H9 (cell line): ENCODE results near the gene NEUROG1. TPM values are rescaled to one million over a fixed set of nuclear protein-coding genes. Genes with fewer than 3 reads are reported as not detected.

Experiments used
- DNase-seq: peaks from one replicate; pipeline ENCODE4 v3.0.0-alpha.2; 2017
- H2AFZ ChIP-seq: one replicate; pipeline ENCODE4 v1.6.1; 2013; ENCODE audit warnings: mild to moderate bottlenecking, low read length, control low read depth, moderate library complexity
- H2AK5ac ChIP-seq: 2 replicates; pipeline ENCODE4 v1.6.1; 2013; ENCODE audit warnings: low read length, control low read depth, mixed read lengths; ENCODE audit not compliant: insufficient read length
- H2BK120ac ChIP-seq: one replicate; pipeline ENCODE4 v1.6.1; 2013; ENCODE audit warnings: low read depth, mild to moderate bottlenecking, low read length, control low read depth, inconsistent platforms; ENCODE audit not compliant: poor library complexity, severe bottlenecking
- H2BK12ac ChIP-seq: 2 replicates; pipeline ENCODE4 v1.6.1; 2013; ENCODE audit warnings: low read length, control low read depth, mixed read lengths, low read depth; ENCODE audit not compliant: insufficient read length
- H2BK15ac ChIP-seq: 2 replicates; pipeline ENCODE4 v1.6.1; 2013; ENCODE audit warnings: low read depth, low read length, control low read depth
- H2BK20ac ChIP-seq: one replicate; pipeline ENCODE4 v1.6.1; 2013; ENCODE audit warnings: low read depth, mild to moderate bottlenecking, low read length, control low read depth, inconsistent platforms; ENCODE audit not compliant: poor library complexity, severe bottlenecking
- H2BK5ac ChIP-seq: 2 replicates; pipeline ENCODE4 v1.6.1; 2013; ENCODE audit warnings: low read length, control low read depth, mixed read lengths; ENCODE audit not compliant: insufficient read length
- H3K14ac ChIP-seq: 2 replicates; pipeline ENCODE4 v1.6.1; 2013; ENCODE audit warnings: low read length, control low read depth; ENCODE audit not compliant: insufficient read depth
- H3K18ac ChIP-seq: 2 replicates; pipeline ENCODE4 v1.6.1; 2013; ENCODE audit warnings: low read depth, mild to moderate bottlenecking, mixed read lengths, low read length, control low read depth; ENCODE audit not compliant: insufficient read length
- H3K23ac ChIP-seq: 2 replicates; pipeline ENCODE4 v1.6.1; 2013; ENCODE audit warnings: low read length, control low read depth, mixed read lengths, low read depth; ENCODE audit not compliant: insufficient read length
- H3K23me2 ChIP-seq: 2 replicates; pipeline ENCODE4 v1.6.1; 2013; ENCODE audit warnings: low read depth, mild to moderate bottlenecking, mixed read lengths, low read length, control low read depth; ENCODE audit not compliant: insufficient read length, poor library complexity, severe bottlenecking
- H3K27ac ChIP-seq: 2 replicates; pipeline ENCODE4 v1.5.1; 2013; ENCODE audit warnings: low read length, control low read depth, mixed read lengths, low read depth; ENCODE audit not compliant: insufficient read length
- H3K27me3 ChIP-seq: 2 replicates; pipeline ENCODE4 v1.6.1; 2013; ENCODE audit warnings: low read length, control low read depth, inconsistent platforms; ENCODE audit not compliant: insufficient read depth
- H3K4ac ChIP-seq: 2 replicates; pipeline ENCODE4 v1.6.1; 2013; ENCODE audit warnings: low read depth, mild to moderate bottlenecking, control low read depth, inconsistent platforms, low read length, moderate library complexity
- H3K4me1 ChIP-seq: 2 replicates; pipeline ENCODE4 v1.6.1; 2013; ENCODE audit warnings: low read length, control low read depth, inconsistent platforms; ENCODE audit not compliant: insufficient read depth
- H3K4me2 ChIP-seq: 2 replicates; pipeline ENCODE4 v1.6.1; 2013; ENCODE audit warnings: low read length, control low read depth, mixed read lengths; ENCODE audit not compliant: insufficient read length, insufficient read depth
- H3K56ac ChIP-seq: 2 replicates; pipeline ENCODE4 v1.6.1; 2013; ENCODE audit warnings: low read depth, mild to moderate bottlenecking, mixed read lengths, low read length, control low read depth; ENCODE audit not compliant: insufficient read length
- H3K79me1 ChIP-seq: 2 replicates; pipeline ENCODE4 v1.6.1; 2013; ENCODE audit warnings: low read depth, mild to moderate bottlenecking, moderate library complexity, low read length, control low read depth, inconsistent platforms; ENCODE audit not compliant: insufficient read depth, poor library complexity, severe bottlenecking
- H3K79me2 ChIP-seq: 2 replicates; pipeline ENCODE4 v1.6.1; 2013; ENCODE audit warnings: low read length, control low read depth, inconsistent platforms; ENCODE audit not compliant: insufficient read depth
- H3K9ac ChIP-seq: 2 replicates; pipeline ENCODE4 v1.6.1; 2013; ENCODE audit warnings: low read length, control low read depth, mixed read lengths; ENCODE audit not compliant: insufficient read length; ENCODE audit errors: extremely low read depth
- H3K9me3 ChIP-seq: one replicate; pipeline ENCODE4 v1.6.1; 2013; ENCODE audit warnings: low read depth, low read length, inconsistent platforms; ENCODE audit not compliant: control insufficient read depth
- H3T11ph ChIP-seq: one replicate; pipeline ENCODE4 v1.6.1; 2013; ENCODE audit warnings: mild to moderate bottlenecking, low read length, control low read depth, inconsistent platforms
- H4K20me1 ChIP-seq: one replicate; pipeline ENCODE4 v1.6.1; 2013; ENCODE audit not compliant: control insufficient read depth, insufficient read length, insufficient read depth
- H4K5ac ChIP-seq: 2 replicates; pipeline ENCODE4 v1.6.1; 2013; ENCODE audit warnings: low read depth, mild to moderate bottlenecking, mixed read lengths, low read length, control low read depth; ENCODE audit not compliant: insufficient read length
- H4K8ac ChIP-seq: replicated peaks from 2 replicates; pipeline ENCODE4 v1.6.1; 2013; ENCODE audit warnings: low read length, control low read depth, mixed read lengths, low read depth; ENCODE audit not compliant: insufficient read length
- H4K91ac ChIP-seq: 2 replicates; pipeline ENCODE4 v1.6.1; 2013; ENCODE audit warnings: low read depth, mild to moderate bottlenecking, moderate library complexity, mixed read lengths, low read length, control low read depth; ENCODE audit not compliant: insufficient read length
- H3K27ac Mint-ChIP-seq, 3 experiments: 2 replicates in 2 of 3; 3 replicates in 1 of 3; pipeline ENCODE4 v1.8.0; 2020 to 2021; ENCODE audit warnings: mixed read lengths in 3 of 3, mild to moderate bottlenecking in 1 of 3, moderate library complexity in 1 of 3
- H3K27me3 Mint-ChIP-seq: 2 replicates; pipeline ENCODE4 v1.8.0; 2021; ENCODE audit warnings: low read depth, mild to moderate bottlenecking, moderate library complexity, mixed read lengths
- H3K36me3 Mint-ChIP-seq, 3 experiments: 2 replicates in 2 of 3; 3 replicates in 1 of 3; pipeline ENCODE4 v1.8.0; 2020 to 2021; ENCODE audit warnings: low read depth in 3 of 3, mixed read lengths in 3 of 3; ENCODE audit not compliant: insufficient read depth in 1 of 3
- H3K4me1 Mint-ChIP-seq, 2 experiments: 2 replicates each; pipeline ENCODE4 v1.8.0; 2020; ENCODE audit warnings: mixed read lengths in 2 of 2
- H3K4me3 Mint-ChIP-seq, 2 experiments: 2 replicates in 1 of 2; 3 replicates in 1 of 2; pipeline ENCODE4 v1.8.0; 2020 to 2021; ENCODE audit warnings: mild to moderate bottlenecking in 2 of 2, mixed read lengths in 2 of 2, moderate library complexity in 1 of 2
- H3K9me3 Mint-ChIP-seq, 2 experiments: 2 replicates in 1 of 2; 3 replicates in 1 of 2; pipeline ENCODE4 v1.8.0; 2020; ENCODE audit warnings: mild to moderate bottlenecking in 2 of 2, mixed read lengths in 2 of 2, moderate library complexity in 1 of 2
- WGBS: extraction: QIAGEN DNeasy Blood & Tissue Kit; methylation state at CpG from one replicate; pipeline ENCODE4 v1.1.7; 2013; ENCODE audit warnings: missing lambda C conversion rate, low lambda C conversion rate, mixed read lengths; ENCODE audit not compliant: insufficient read length; ENCODE audit errors: extremely low coverage; 5-methylcytosine and 5-hydroxymethylcytosine counted together
- total RNA-seq: library from RNA; stranded (reverse); gene quantifications from 2 replicates; pipeline ENCODE4 v1.2.1, GENCODE V29; 2021
- TF ChIP-seq, protein P1 (sequence below): fragments of 200-600 bp; sonication (generic); conservative IDR thresholded peaks from 3 replicates; pipeline ENCODE4 v1.8.0; 2021; ENCODE audit warnings: antibody characterized with exemption, mild to moderate bottlenecking

NEUROG1 gene
- total RNA-seq, 1 experiment from 2014 or later: not detected

DNA sequence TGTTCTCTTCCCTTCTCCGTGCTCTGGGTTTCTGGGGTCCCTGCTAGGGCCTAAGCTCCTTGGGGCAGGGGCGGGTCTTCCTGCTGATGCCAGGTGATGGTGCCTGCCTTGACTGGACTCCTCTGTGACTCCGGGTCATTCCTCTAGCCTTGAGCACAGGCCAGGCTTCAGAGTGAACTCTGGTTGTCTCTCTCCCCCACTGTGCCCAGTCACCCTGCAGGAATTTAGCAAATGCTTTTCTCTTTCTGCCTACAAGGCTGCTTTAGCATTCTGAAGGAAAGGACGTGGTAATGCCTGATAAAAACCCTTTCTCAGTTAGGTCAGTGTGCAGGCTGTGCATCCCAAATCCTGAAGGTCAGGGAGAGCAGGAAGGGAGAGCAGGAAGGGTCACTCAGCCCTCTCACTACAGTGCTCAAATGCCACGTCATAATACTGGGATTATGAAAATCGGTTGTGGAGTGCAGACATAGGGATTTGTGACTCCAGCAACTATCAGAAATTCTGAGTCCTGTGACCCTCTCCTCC lies 40.4 kb upstream of the NEUROG1 start:
- H3K56ac ChIP-seq: no peak overlapping the region
- H2BK20ac ChIP-seq: no peak overlapping the region
- no peaks in the 10 kb centered on the region for H4K20me1 ChIP-seq
- no peak overlapping the region for H3K27ac ChIP-seq
- no peak overlapping the region for H3K23ac ChIP-seq
- no peak overlapping the region for H2AFZ ChIP-seq
- peaks cover 27% of the 10 kb centered on the region; the same call in 1 of the 2 replicates for H3K27me3 ChIP-seq
- H3K18ac ChIP-seq: no peak overlapping the region
- H3K4me2 ChIP-seq: no peak overlapping the region
- H3K4ac ChIP-seq: no peak overlapping the region
- H3K14ac ChIP-seq: no peak overlapping the region
- no peak overlapping the region for H4K91ac ChIP-seq
- H3T11ph ChIP-seq: no peak overlapping the region
- H3K23me2 ChIP-seq: peaks cover 6% of the 10 kb centered on the region
- TF ChIP-seq, protein P1, sequence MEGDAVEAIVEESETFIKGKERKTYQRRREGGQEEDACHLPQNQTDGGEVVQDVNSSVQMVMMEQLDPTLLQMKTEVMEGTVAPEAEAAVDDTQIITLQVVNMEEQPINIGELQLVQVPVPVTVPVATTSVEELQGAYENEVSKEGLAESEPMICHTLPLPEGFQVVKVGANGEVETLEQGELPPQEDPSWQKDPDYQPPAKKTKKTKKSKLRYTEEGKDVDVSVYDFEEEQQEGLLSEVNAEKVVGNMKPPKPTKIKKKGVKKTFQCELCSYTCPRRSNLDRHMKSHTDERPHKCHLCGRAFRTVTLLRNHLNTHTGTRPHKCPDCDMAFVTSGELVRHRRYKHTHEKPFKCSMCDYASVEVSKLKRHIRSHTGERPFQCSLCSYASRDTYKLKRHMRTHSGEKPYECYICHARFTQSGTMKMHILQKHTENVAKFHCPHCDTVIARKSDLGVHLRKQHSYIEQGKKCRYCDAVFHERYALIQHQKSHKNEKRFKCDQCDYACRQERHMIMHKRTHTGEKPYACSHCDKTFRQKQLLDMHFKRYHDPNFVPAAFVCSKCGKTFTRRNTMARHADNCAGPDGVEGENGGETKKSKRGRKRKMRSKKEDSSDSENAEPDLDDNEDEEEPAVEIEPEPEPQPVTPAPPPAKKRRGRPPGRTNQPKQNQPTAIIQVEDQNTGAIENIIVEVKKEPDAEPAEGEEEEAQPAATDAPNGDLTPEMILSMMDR: no peak
- H4K8ac ChIP-seq: no peak overlapping the region
- H3K4me1 Mint-ChIP-seq: peaks cover 34 to 43% of the 10 kb centered on the region in 2 experiments
- H2BK15ac ChIP-seq: no peak overlapping the region
- H3K27me3 Mint-ChIP-seq: peaks cover 69% of the 10 kb centered on the region
- H3K9me3 Mint-ChIP-seq: no peaks in the 10 kb centered on the region; a peak in 1 of 5 replicates
- no peak overlapping the region for H4K5ac ChIP-seq
- no peak overlapping the region for H2BK120ac ChIP-seq
- no peaks in the 10 kb centered on the region for H3K79me1 ChIP-seq
- WGBS: no CpG with 5 or more reads among the region's 6 CpGs
- no peak overlapping the region for H3K4me3 Mint-ChIP-seq
- no peak overlapping the region for H2BK5ac ChIP-seq
- H2AK5ac ChIP-seq: no peak overlapping the region
- no peaks in the 10 kb centered on the region for H3K36me3 Mint-ChIP-seq
- no peaks in the 10 kb centered on the region for H3K9me3 ChIP-seq
- no peak overlapping the region for H2BK12ac ChIP-seq
- no peaks in the 10 kb centered on the region for H3K79me2 ChIP-seq
- peaks cover 16% of the 10 kb centered on the region; the same call in 1 of the 2 replicates for H3K4me1 ChIP-seq
- H3K9ac ChIP-seq: no peak overlapping the region
- peak overlapping the region in 1 of 3 experiments; percentile 5; a peak in 2 of 7 replicates for H3K27ac Mint-ChIP-seq
- DNase-seq: peak; percentile 54
